Kidney glomerular epithelial cell (primary cell): ENCODE measurements around the gene SMS.

Experiments used
- DNase-seq: peaks from one replicate; lab custom pipeline; 2025; lab: John Stamatoyannopoulos, UW

Gene SMS

GRCh38 chrX:21952624-21953023, 12.1 kb downstream of the SMS start:
- no peak for DNase-seq

DNA sequence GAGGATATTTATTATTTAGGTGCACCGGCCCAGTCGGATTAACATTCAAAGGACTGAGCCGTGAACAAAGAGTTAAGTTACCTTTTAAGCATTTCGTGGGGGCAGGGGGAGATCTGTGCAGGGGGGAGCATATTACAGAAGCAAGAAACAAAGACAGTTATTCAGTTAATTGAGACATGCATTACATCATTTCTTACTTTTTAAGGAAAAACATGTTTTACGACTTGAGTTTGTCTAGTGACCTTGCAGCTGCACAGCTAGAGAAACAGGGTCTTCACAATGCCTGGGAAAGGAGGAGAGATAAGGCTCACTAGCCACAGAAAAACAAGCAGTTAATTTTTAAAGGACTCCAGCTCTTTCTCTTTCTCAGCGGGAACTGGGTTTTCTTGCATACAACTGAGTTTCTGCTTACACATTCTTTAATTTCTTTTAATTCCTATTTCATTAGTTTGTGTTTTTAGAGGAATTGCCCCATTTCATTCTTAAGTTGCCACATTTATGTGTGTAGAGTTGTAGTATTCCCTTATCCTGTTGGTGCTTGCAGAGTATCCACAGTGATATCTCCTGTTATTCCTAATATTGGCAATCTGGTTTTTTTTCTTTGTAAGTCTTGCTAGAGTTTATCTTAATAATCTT, 12.8 kb downstream of the SMS start:
- peak; percentile 23 for DNase-seq

- DNase-seq, result no peak
Observed at GRCh38 chrX:21955403-21956189, 15.1 kb downstream of the SMS start.

- DNase-seq, result no peak
Observed at GRCh38 chrX:21956783-21957182, 16.3 kb downstream of the SMS start.

DNA sequence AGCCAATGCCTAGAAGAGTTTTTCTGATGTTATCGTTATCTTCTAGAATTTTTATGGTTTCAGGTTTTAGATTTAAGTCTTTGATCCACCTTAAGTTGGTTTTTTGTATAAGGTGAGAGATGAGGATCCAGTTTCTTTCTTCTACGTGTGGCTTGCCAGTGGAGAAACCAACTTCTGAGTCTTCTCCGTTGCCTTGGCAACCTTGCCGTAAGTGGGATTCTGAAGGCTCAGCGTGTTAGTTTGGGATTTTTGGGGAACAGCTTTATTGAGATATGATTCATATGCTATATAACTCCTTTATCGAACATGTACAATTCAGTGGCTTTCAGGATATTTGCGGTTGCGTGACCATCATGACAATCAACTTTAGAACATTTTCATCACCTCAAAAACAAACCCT, 17.7 kb downstream of the SMS start:
- DNase-seq, result no peak

DNA sequence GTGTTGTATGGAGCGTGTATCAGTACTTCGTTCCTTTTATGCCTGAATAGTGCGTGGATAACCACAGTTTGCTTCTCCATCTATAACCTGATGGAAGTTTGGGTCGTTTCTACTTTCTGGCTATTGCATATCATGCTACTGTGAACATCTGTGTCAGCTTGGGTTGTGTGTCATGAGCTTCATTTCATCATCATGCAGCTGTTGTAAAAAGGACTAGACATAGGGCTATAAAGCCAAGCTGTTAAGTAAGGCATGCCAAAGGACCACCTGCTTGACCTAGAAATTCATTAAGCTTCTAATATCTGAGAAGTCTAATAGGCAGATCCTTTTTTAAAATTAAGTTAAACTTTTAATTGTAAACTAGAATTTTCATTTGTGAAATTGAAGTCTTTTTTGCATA, 18.4 kb downstream of the SMS start:
- DNase-seq, result no peak

GRCh38 chrX:21959362-21960051, 19.0 kb downstream of the SMS start:
- DNase-seq, result no peak

DNA sequence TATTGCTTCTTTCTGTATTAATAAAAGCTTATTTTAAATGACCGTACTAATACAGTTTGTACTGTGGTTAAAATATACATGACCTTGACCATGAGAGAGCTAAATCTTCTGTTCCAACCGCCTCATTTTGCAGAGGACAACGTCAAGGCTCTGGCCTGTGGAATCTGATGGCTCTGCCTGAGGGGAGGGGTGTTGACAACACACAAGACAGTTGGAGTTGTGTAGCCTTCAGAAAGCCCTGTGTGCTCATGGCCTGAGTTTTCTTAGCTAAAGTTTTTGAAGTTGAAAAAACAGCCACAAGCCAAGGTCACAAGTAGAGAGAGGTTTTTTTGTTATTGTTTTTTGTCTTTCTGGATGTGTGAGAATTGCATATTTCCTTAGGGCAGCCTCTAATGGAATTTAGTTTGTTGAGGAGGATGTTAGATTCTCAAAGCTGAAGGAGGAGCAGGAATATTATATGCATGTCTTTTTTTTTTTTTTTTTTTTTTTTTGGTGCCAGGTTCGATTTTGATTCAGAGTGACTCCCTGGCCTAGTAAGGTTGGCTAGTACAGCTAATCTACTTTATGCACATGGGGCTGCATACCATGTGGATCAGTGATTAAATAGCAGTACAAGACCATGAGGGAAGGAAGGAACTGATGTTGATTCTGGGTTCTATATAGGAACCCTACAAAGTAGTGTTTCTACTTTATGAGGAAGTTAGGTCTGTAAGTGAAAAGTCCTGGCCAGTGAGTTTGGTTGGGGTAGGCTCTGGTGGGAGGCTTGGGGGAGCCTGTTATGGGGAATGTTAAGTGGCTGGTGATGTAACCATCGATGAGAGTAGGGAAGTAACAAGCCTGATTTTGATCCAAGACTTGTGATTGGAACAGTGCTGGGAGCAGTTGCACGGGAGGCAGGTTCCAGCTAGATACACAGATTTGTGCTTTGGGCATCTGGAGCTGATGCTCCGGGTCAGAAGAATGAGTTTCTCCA, 20.3 kb downstream of the SMS start:
- DNase-seq, result no peak

DNA sequence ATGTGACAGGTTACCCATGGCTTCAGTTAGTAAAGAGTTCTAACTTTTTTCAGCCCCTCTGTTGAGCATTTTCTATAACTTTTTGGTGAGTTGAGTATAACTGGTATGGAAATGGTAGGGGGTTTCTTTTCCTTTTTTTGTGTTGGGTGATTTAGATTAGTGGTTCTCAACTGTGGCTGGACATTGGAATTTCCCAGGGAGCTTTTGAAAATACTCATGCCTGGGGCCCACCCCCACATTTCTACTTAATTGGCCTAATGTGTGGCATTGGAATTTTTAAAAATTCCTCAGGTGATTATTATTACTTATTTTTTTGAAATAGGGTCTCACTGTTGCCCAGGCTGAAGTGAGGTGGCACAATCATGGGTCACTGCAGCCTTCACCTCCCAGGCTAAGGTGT, 21.9 kb downstream of the SMS start:
- no peak for DNase-seq

DNA sequence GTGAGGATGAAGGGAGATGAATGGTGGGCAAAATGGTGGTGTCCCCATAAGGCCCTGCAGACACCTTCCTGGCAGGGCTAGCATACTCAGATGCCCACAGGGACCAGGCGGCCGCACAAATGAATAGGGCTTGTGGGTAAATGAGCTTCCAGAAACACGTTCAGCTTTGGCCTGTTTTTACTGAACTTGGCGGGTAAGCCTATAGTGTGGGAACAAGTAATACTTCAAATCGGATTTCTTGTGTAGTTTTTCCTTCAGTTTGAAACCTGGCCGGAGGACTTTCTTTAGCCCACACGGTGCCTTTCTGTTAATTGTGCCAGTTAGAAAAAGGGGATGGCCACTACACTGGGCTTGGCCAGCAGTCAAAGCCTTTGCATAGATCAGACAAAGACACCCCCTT, 22.8 kb downstream of the SMS start:
- DNase-seq, result no peak

- no peak for DNase-seq
Observed at GRCh38 chrX:21963731-21964405, 23.4 kb downstream of the SMS start.

GRCh38 chrX:21966866-21967265, 26.4 kb downstream of the SMS start:
- DNase-seq, result no peak

DNA sequence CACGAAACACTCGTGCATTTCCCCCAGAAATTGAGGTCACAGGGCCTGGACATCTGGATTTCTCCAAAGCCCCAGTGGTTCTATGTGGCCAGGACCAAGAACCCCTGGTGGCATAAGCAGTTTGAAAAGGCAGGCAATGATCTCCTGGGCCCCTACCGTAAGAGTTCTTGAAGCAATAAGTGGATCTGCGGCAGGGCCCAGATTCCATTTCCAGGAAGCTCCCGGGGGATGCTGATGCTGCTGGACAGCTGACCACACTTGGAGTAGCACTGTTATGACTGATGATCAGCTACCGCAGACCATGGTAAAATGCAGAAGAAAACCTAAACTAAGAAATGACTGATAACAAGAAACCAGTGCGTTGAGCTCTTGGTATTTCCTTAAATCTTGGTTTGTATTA, 27.8 kb downstream of the SMS start:
- DNase-seq, result no peak

- no peak for DNase-seq
Observed at GRCh38 chrX:21970326-21970725, 29.8 kb downstream of the SMS start.

DNA sequence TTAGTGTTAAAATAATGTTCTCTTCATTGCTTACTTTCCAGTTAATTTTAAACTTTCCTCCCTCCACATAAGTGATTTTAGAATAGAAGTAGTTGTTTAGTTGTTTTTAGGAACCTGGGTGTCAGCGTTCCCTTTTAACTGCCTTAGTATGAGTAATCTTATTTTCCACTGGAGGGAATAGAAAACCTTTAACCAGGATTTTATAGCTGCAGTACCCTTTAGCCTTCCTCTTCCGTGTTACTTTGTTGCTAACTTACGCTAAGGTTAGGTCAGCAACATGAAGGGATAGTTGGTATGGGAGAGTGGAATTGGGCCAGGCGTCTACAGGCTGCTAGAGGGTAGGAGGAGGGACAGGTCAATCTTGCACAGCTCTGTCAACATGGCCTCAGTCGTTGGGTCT, 31.5 kb downstream of the SMS start:
- DNase-seq, result peak; percentile 22

DNA sequence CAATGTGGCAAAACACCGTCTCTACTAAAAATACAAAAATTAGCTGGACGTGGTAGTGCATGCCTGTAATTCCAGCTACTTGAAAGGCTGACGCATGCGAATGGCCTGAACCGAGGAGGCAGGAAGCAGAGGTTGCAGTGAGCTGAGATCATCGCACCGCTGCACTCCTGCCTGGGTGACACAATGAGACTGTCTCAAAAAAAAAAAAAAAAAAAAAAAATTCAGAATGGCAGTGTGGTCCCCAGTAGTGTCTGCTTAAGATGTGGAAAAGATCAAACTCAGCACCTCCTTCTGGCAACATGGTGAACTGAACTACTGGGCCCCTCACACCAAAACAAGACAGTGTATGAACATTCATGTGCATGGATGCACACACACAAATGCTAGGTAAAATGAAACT, 32.2 kb downstream of the SMS start:
- peak; percentile 49 for DNase-seq

DNA sequence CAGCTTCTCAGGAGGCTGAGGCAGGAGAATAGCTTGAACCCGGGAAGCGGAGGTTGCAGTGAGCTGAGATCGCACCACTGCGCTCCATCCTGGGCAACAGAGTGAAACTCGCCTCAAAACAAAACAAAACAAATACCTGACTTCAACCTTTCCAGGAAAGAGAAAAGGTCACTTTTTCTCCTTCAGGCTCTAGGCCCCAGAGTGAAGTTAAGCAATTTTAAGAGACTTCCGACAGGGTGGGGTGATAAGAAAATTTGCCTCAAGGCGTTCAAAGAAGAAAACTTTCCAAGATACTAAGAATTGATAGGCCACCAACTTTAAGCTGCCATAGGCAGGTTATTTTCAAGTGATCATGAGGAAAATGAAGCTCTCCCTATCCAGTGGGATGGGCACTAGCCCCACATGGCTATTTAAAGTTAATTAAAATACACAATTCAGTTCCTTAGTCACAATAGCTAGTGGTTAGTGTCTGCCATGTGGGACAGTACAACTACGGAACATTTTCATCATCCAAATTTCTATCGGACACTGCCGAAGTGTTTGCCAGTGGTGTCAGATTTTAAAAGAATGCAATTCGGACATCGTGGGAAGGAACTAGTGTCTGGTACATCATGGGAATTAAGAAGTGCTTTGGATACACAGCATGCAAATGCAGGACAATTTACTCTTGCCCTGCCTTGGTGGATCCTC, 33.0 kb downstream of the SMS start:
- no peak for DNase-seq

GRCh38 chrX:21974011-21974385, 33.5 kb downstream of the SMS start:
- no peak for DNase-seq

DNA sequence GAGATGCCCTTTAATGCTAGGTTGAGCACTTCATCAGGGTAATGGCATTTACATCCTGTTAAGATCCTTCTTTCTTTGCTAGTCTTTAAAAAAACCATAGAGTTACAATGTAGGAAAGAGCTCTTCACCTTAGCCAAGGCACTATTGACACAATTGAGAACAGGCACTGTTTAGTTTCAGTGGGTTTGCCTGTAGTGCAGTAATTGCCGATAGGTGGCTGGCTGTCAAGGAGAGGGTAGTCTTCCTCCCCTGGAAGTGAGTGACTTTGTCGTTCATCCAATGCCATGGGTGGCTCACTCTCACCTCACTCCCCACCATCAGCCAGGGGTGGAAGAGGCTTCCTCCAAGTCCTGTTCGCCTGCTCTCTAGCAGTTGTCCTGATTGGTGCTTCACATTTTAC, 34.7 kb downstream of the SMS start:
- DNase-seq, result no peak

DNA sequence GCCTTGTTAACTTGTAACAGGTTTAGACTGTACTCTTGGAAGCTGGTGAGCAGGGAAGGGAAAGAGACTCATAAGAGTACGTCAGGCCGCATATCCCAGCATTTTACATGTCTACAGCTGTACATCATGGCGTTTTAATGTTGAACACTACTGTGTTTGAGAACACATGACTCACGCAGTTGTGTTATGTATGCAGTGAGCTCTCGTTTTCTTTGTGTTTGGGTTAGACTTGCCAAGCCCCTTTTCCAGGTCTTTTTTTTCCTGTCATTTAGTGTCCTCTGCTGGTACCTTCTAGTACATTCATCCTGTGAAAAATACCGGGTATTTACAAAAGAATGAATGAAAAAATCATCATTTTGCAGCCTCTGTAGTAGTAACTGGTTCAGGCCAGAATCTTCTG, 35.3 kb downstream of the SMS start:
- no peak for DNase-seq

DNA sequence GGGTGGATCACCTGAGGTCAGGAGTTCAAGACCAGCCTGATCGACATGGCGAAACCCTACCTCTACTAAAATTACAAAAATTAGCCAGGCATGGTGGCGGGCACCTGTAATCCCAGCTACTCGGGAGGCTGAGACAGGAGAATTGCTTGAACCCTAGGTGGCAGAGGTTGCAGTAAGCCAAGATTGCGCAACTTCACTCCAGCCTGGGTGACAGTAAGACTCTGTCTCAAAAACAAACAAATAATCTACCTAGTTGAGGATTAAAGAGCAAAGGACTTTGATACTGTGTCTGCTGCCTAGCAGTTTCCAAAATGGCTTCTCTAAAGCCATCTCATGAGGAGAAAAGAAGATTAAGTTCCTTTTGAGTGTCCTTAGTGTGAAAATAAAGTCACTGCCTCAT, 37.8 kb downstream of the SMS start:
- no peak for DNase-seq
